GM18498 (cell line): Measurements from ENCODE around the gene PTPRQ.

Experiments
- ATAC-seq: cut with Tn5 transposase; IDR thresholded peaks from one replicate; pipeline ENCODE4 v1.9.1; 2021; ENCODE audit warnings: mild to moderate bottlenecking, moderate library complexity; ENCODE audit not compliant: unreplicated experiment

Gene PTPRQ

DNA sequence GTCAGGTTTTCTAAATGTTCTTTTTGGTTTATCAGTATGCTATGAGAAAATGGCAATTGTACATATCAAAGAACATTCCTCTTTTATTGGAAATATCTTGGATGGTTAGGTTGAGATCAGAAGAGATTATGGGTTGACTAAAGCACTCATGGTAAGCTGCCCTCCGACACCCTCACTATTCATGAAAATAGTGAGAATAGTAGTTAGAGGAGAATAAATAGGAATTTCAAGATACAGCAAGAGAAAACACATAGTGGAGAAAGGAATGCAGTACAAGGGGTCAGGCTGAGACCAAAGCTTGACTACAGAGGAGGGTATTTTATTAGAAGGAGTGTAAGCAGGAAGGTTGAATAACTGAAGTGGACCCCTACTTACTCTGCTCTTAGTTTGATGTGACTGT, 112.5 kb downstream of the PTPRQ start:
- ATAC-seq, result no peak

DNA sequence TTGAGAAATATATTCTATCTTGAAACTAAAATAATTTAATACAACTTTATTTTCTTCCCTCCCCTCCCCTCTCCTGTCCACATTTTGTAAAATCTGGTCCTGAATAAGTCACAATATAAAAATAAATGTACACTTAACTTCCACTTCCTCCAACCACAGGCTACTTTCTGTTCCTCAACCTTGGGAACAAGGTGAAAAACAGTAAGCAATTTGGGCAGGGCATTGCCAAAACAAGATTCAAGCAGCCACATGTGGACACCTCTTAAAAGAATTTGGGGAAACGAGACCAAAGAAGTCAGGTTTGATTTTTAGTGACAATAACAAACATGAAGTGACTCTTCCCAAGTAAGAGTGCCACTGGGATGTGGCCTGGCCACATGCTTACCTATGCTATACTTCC, 115.7 kb downstream of the PTPRQ start:
- no peak for ATAC-seq

DNA sequence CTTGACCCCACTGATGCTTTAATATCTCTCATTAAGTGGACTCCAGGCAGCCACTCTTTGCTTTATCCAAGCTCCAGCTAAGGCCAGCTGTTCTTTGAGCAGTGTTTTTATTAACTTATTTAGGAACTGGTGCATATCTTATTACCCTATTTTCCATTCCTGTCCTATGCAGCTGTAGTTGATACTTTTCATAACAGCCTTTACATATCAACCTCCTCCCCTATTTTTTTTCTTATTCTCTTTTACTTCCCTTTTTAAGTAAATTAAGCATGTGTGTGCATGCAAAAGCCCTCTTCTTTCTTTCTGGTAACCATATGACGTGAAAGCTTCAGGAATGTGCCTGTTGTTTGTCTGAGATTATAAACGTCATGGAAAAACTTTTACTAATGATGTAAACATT, 121.2 kb downstream of the PTPRQ start:
- no peak for ATAC-seq

DNA sequence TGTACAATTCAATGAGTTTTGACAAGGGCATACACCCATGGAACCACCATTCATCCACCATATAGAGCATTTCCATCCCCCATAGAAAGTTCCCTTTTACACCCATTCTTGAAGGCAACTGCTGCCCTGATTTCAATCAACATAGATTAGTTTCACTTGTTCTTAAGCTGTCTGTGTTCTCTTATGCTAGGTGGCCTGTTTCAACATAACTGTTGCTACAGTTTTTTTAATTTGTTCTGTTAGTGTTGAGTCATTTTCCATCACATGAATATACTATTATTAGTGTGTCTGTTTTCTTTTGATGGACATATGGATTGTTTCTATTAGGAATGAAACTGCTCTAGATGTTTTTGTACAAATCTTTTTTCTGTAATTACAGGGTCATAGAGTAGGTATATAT, 123.4 kb downstream of the PTPRQ start:
- no peak for ATAC-seq

DNA sequence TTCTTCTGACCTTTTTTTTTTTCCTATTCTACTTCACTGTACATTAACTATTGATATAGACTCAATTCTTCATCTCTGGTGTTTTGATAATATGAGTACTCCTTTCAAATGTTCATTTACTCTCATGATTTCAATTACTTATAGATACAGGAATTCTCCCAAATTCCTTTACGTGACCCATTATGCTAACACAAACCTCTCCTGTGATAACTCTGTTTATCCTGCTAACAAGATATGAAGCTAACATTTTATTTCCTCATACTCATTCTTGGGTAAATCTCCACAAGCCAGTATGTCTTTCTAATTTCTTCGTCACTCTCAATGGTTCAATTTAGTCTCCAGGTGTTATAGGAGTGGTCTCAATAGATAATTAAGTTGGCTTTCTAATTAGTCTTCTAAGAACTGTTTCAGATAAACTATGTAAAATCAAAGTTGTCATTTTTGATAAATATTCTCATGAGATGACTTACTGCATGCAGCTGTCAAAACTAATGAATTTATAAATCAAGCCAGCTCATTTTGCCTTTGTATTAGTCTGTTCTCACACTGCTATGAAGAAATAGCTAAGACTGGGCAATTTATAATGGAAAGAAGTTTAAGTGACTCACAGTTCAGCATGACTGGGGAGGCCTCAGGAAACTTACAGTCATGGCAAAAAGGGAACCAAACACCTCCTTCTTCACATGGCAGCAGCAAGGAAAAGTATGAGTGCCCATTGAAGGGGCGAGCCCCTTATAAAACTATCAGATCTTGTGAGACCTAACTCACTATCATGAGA, 132.8 kb downstream of the PTPRQ start:
- ATAC-seq, result no peak

DNA sequence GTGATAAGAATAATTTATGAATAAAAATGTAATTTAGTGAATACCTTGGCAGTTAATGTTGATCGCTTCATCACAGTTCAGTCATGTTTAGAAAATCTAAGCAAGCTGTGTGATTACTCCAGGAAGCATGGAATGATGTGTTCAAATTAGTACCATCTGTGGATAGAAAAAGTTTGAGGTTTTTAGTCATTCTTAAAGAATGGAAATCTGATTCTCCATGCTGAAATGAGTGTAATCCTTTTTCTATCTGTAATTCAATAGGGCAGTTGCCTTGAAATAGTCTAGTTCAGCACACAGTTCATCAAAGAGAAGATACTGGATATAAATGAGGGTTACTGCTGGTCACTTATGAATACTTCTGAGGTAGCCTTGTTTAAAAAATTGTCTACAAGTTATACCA, 136.2 kb downstream of the PTPRQ start:
- ATAC-seq, result no peak

DNA sequence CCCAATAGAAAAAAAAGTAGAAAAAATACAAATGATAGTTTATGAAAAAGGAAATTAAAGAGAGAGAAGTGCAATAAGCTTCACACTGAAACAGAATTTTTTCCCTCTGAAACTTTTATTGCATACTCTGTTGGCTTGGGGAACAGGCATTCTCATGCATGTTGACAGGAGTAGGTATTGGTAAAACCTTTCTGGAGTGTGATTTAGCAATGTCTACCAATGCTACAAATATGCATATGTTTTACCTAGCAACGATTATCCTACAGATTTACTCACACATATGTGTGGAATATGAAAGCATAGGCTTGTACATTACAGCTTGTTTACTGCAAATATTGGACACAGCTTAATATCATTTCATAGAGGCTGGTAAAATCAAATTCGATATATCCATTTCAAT, 137.7 kb downstream of the PTPRQ start:
- no peak for ATAC-seq

DNA sequence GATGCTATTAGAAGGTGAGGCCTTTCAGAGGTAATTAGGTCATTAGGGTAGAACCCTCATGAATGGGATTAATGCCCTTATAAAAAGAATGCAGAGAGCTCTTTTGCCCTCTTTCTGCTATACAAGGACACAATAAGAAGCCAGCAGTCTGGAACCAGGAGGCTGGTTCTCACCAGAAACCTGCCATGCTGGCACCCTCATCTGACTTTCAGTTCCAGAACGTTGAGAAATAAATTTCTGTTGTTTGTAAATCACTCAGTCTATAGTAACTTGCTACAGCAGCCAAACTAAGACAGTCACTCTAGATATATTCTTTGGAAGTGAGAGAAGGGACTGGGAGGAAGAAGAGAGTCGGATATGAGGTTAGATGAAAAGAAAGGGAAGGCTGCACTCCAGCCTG, 138.4 kb downstream of the PTPRQ start:
- ATAC-seq, result no peak

DNA sequence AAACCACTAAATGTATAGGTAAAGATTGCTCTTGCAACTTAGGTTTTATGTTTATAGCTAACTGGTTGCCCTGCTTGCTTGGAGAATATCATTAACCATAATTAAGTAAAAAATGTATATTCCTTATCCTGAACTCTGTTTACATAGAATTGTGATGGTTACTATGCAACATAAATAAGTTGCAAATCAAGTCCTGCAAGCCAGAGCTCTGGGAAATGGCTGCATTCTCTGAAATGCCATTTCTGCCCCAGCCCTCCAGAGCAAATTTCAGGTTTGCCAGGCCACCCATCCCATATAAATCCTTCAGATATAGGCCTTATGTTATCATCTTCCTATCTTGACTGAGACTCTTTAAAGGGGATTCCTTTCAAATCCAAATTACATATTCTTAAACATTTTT, 145.0 kb downstream of the PTPRQ start:
- no peak for ATAC-seq

DNA sequence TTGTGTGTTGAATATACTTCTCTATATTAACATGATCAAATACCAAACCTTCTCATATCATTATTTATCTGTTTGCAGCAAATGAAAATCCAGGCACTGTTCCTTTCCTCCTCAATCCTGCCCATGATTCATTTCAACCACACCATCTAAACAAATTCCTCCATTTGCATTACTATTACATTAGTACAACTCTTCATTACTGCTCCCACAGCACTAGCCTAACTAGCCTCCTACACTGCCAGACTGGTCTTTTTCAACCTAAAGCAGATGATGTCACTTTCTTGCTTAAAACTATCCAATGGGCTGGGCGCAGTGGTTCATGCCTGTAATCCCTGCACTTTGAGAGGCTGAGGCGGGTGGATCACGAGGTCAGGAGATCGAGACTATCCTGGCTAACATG, 146.1 kb downstream of the PTPRQ start:
- ATAC-seq, result no peak

DNA sequence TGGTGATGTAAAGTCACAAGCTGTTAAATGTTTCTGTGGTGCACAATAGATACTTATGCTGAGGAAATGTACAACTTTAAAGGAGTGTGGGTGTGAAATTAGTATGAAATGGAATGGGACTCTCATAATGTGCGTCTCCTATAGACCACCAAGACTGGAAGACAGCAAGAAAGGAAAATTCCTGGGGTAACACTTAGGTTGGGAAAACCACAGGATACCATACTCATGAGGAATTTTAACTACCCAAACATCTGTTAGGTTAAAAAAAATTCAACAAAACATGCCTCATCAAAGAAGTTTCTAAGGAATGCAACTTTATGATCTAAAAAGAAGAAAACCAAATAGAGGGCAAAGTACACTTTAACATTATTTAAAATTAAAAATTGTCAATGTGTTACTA, 149.7 kb downstream of the PTPRQ start:
- ATAC-seq, result no peak

DNA sequence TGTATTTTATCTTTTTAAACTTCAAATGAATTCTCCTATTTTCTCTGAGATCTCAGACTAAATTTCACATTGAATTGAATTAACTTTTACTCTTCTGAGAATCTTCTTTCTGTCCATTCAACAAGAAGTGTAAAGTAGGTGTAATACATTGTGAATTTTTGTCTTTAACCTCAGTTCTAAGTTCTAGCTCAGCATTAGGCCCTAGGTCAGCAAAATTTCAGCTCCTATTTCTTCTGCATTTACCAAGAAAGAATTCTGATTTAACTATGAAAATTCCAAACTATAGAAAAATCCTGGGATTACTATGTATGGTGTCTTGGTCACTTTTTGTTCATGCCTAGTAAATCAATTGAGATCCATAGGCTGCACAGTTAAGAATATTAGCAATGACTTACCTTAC, 152.5 kb downstream of the PTPRQ start:
- no peak for ATAC-seq

DNA sequence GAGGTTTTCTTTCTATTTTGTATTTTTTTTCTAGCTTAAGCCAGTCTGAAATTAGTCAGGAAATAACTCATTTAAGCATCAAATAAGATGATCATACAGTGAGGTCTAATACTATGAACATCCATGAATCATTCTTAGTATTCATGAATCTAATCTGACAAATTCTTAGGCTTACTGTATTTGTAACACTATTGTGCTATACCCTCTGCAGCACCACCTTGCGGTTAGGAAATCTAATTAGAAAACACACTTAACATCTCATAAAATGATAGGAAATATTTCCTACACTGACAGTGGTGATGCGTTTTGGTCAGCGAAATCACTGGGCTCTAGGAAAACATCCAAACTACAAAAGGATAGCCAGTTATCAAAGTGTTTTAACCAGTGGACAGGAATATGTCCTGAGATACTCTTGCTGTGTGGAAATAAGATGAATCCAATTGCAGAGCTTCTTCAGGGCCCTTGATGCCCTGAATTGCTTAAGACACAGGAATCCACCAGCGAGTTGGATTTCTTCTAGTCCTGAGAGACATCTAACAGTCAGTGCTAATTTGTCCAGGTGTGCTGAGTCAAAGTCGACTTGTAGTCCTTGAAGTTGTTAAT, 154.1 kb downstream of the PTPRQ start:
- ATAC-seq, result no peak

DNA sequence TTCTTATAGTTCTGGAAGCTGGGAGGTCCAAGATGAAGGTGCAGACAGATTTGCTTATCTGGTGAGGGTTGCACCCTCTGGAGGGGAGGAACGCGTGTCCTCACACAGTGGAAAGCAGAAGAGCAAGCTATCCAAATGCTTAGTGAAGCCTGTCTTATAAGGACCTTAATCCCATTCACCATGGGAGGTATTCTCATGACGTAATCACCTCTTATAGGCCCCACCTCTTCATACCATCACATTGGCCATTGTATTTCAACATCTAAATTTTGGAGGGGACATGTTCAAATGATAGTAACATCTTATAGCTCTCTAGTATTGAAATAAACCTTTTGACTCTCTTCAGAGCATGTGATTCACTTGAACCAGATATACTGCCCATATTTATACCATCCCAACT, 158.4 kb downstream of the PTPRQ start:
- ATAC-seq, result no peak

DNA sequence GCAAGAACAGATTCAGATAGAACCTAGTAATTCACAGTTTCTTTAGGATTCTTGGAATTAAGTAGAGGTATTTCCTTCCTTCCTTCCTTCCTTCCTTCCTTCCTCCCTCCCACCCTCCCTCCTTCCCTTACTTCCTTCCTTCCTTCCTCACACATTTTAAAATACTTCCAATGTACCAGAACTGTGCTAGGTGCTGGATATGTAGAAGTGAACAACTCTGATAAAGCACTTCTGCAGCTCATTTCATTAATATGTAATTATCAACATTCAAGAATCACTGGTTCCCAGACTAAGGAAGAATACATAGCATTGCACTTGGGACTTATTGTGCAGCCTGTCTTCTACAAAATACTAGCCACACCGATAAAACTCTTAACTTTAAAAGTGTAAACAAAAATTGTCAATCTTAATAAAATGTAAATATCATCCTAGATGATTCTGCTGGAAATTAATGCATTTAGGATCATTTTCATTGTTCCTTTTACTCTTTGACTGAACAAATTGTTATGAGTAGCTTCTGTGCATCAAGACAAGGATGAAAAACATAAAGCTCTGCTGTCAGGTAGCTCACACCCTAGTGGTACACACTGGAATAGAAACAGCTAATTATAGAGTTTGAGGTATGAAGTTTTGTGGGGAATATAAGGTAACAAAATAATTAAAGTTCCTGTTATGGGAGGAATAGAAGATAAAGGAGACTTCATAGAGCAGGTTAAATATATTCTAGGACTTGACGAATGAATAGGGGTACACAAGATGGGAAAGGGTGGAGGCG, 163.5 kb downstream of the PTPRQ start:
- no peak for ATAC-seq

DNA sequence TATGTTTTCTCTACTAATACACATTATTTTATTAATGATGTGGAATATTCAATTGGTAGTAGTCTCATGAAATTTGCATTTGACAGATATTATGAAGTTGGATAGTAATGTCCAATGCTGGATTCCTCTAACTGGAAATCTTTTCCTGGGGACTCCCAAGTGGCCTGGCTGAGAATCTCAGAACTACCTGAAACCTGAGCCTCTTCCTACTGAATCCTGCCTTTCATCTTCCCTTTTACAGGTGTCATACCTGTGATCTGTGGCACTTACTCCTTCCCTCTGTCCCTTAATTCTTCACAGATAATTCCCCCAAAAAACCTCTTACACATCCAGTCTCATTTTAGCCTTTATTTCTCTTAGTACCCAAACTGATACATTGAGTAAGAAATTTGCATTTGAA, 173.7 kb downstream of the PTPRQ start:
- no peak for ATAC-seq

DNA sequence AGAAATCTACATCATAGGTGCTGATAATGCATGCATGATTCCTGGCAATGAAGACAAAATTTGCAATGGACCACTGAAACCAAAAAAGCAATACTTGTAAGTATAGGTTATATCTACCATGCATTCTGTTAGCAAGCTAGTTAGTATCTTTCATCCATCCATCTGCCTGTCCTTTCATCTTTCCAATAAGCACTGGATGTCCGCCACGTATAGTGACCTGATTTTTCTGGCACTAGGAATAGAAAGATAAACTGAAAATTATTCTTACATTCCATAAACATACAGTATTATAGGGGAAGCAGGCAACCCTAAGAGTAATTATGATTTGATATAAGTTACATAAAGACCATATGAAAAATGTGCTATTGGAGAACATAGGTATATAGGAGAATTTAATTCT, 176.2 kb downstream of the PTPRQ start:
- no peak for ATAC-seq

DNA sequence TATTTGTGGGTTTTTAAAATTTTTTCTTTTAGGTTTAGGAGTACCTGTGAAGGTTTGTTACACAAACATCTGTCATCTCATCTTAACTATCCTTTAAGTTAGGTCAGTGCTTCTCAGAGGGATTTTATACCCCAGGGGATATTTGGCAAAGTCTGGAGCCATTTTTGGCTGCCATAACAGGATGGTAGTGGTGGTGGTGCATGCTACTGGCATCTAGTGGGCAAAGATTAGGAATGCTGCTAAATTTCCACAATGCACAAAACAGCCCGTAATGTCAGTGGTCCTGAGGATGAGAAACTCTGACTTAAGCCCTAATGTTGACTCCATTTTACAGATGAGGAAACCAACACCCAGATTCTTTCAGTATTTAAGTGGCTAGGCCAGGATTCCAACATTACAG, 178.2 kb downstream of the PTPRQ start:
- ATAC-seq, result no peak

DNA sequence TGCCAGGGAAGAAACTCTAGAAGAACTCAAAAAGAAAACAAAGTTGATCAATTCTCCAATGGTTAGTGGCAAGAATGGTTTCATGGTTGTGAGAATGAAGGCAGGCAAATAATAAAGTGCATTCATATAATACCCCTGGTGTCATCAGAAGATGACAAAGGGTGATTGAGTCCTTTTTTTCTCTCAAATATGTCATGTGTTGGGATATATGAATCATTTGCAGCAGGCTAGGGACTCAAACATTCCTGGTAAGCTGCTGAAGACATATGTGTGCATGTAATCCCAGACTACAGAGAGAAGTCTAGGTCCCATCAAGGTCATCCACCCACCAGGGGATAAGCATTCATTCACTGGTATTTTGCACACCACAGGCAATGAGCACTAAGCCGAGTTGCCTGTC, 181.0 kb downstream of the PTPRQ start:
- ATAC-seq, result no peak

DNA sequence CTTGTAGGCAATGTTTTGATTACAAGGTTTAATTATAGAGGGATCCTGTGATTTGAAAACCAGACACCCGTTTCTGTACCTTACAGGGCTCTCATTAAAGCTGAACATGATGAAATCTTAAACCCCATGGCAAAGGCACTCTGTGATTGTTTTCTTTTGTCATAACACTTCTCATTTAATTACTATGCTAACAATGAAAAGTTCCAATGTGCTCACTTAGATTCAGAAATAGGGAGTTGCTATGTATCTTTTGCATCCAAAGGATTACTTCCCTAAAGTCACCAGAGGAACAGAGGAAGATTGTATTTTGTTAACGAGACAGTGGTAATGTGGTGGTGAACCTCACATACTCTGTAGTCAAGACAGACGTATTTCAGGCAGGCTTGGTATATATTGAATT, 181.9 kb downstream of the PTPRQ start:
- ATAC-seq, result no peak

DNA sequence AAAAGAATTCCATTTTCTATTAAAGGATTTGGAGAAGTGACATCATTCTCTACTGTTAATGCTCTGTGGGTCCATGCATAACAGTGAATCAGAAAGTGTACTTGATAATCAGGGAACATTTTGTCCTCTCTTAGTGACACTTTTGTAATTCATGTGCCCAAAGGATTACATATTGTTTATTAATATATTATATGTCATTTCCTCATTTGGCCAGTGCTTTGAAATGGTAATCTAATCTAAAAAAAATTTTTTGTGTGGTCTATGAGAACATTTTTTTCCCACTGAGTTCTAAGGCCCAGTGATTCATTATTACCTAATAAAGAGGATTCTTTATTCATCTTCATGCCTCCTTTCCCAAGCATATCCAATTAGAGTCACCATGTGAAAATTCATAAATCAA, 183.7 kb downstream of the PTPRQ start:
- ATAC-seq, result no peak

DNA sequence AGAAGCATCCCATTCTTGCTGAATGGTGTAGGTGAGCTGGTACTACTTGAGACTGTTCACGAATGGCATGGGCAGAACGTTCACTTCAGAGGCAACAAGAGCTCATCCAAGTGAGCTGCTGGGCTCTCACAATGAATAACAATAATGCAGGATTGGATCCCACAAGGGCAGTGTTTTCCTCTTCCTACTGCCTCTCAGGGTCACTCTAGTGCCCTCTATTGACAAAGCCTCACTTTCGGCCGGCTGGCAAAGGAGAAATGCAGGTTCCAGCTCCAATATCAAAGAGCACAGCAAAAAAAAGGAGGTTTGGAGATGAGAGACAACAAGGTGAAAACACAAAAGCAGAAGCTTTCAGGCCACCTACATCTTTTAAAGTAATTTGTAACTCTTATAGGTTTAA, 188.8 kb downstream of the PTPRQ start:
- no peak for ATAC-seq
